HepG2 (cell line): ENCODE data around the gene ATOSB. TPM values are rescaled to one million over a fixed set of nuclear protein-coding genes. Genes with fewer than 3 reads are reported as not detected.

Experiments used
- CTCF ChIP-seq: sonication (generic); formaldehyde crosslinking; IDR thresholded peaks from 2 replicates; pipeline ENCODE4 v1.5.0; 2020; ENCODE audit warnings: mild to moderate bottlenecking, missing genetic modification reagents, moderate library complexity
- HOXA7 ChIP-seq: sonication (generic); formaldehyde crosslinking; IDR thresholded peaks from 2 replicates; pipeline ENCODE4 v1.8.1; 2022; ENCODE audit warnings: mild to moderate bottlenecking, missing genetic modification reagents, moderate library complexity
- KIAA2018 ChIP-seq: sonication (generic); formaldehyde crosslinking; IDR thresholded peaks from 2 replicates; pipeline ENCODE4 v1.5.0; 2020; ENCODE audit warnings: mild to moderate bottlenecking, missing genetic modification reagents, borderline replicate concordance
- NFRKB ChIP-seq: fragments of 450-650 bp; IDR thresholded peaks from 2 replicates; pipeline ENCODE4 v1.6.1; 2017
- NR2F1 ChIP-seq, 2 experiments: fragments of 450-650 bp in 1 of 2; formaldehyde crosslinking in 1 of 2; IDR thresholded peaks; 2 replicates each; pipeline versions ENCODE4 v1.5.0 to v1.6.1; 2016 to 2020; ENCODE audit warnings: mild to moderate bottlenecking in 1 of 2, missing compliant biosample characterization in 1 of 2, missing genetic modification reagents in 1 of 2, moderate library complexity in 1 of 2
- PHF8 ChIP-seq: sonication (generic); formaldehyde crosslinking; IDR thresholded peaks from 2 replicates; pipeline ENCODE4 v1.5.0; 2020; ENCODE audit warnings: missing genetic modification reagents
- ZBTB4 ChIP-seq: sonication (generic); formaldehyde crosslinking; IDR thresholded peaks from 2 replicates; pipeline ENCODE4 v1.4.0; 2020; ENCODE audit warnings: missing genetic modification reagents, mild to moderate bottlenecking, borderline replicate concordance
- ZNF20 ChIP-seq: sonication (generic); formaldehyde crosslinking; IDR thresholded peaks from 2 replicates; pipeline ENCODE4 v1.4.0; 2020; ENCODE audit warnings: mild to moderate bottlenecking, moderate library complexity, missing genetic modification reagents
- ZNF496 ChIP-seq: sonication (generic); formaldehyde crosslinking; IDR thresholded peaks from 2 replicates; pipeline ENCODE4 v1.8.1; 2023; ENCODE audit warnings: mild to moderate bottlenecking, moderate library complexity, missing genetic modification reagents; ENCODE audit not compliant: insufficient replicate concordance
- ZNF513 ChIP-seq: sonication (generic); formaldehyde crosslinking; conservative IDR thresholded peaks from 2 replicates; pipeline ENCODE4 v1.5.0; 2020; ENCODE audit warnings: missing genetic modification reagents
- ZZZ3 ChIP-seq: sonication (generic); formaldehyde crosslinking; IDR thresholded peaks from 2 replicates; pipeline ENCODE4 v1.4.0; 2020; ENCODE audit warnings: missing genetic modification reagents, mild to moderate bottlenecking, borderline replicate concordance
- polyA plus RNA-seq, 8 experiments: library from polyadenylated mRNA; depleted of rRNA in 3 of 8; stranded (reverse) in 7 of 8; unstranded in 1 of 8; fragments of >200 nt; fragmentation: Illumina TruSeq in 4 of 8; extraction: Trizol in 4 of 8; gene quantifications; 2 replicates each; pipeline versions ENCODE4 v1.2.1 to v1.2.3, GENCODE V29; 2011 to 2016; ENCODE audit warnings: low read depth in 4 of 8, missing spikeins in 1 of 8, mixed read lengths in 1 of 8; ENCODE audit not compliant: insufficient read depth in 1 of 8
- total RNA-seq, 5 experiments: library from RNA; depleted of rRNA; stranded (reverse); fragments of >200 nt; fragmentation: Illumina TruSeq; extraction: Trizol; gene quantifications; 2 replicates each; pipeline ENCODE4 v1.2.3, GENCODE V29; 2016; ENCODE audit warnings: low read depth in 1 of 5

The ATOSB gene
- total and polyA plus RNA-seq, 2 of the 13 experiments (the other 11 are each of a cell fraction or from before 2014, with no cell fraction given) = 1.9 to 6.4 TPM

GRCh38 chr9:35079426-35080341 lies 36.0 kb downstream of the ATOSB start, which contains the start of gene FANCG (continued):
- TF ChIP-seq NR2F1 (CRISPR knock-in tag; IDR thresholded peaks at IDR 0.05) (no peak), ZZZ3 (no peak), ZBTB4 (CRISPR knock-in tag) (no peak), ZNF20 (CRISPR knock-in tag) (0 out of 2 replicates have a peak, but pooled peaks have one; percentile 61), ZNF496 (no peak), NFRKB (no peak), ZNF513 (CRISPR knock-in tag) (no peak), CTCF (CRISPR knock-in tag) (peak; percentile 44), HOXA7 (CRISPR knock-in tag) (no peak), PHF8 (CRISPR knock-in tag) (peak; percentile 69; the same call in 1 of the 2 replicates), KIAA2018 (CRISPR knock-in tag) (no peak)
